GM12872 (cell line): ENCODE data around the gene PDE5A.

ENCODE experiments used
- TF ChIP-seq, protein P1 (sequence below): IDR thresholded peaks from 3 replicates; pipeline ENCODE4 v1.5.1; 2011; ENCODE audit warnings: low read depth, mild to moderate bottlenecking, low read length, moderate library complexity; ENCODE audit not compliant: insufficient read depth

PDE5A gene

DNA sequence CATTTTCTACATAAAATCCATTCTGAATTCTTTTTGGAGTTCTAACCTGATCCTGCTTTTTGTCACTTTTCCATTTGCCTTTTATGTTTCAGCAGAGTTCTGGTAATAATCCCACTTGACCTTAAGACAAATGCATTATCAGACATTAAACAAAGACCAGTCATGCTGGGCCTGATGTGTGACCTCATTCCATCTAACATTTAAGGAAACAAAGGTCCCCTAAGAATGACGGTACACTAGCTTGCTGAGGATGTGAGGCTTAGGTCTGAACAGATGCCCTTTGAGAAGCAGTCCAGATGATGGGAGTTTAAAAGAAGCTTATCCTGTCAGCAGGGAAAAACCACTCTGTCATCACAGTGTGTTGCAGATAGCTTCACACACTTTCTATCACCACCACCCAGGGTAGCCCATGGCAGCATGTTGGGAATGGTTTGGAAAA lies 38.1 kb upstream of the PDE5A start:
- TF ChIP-seq, protein P1, sequence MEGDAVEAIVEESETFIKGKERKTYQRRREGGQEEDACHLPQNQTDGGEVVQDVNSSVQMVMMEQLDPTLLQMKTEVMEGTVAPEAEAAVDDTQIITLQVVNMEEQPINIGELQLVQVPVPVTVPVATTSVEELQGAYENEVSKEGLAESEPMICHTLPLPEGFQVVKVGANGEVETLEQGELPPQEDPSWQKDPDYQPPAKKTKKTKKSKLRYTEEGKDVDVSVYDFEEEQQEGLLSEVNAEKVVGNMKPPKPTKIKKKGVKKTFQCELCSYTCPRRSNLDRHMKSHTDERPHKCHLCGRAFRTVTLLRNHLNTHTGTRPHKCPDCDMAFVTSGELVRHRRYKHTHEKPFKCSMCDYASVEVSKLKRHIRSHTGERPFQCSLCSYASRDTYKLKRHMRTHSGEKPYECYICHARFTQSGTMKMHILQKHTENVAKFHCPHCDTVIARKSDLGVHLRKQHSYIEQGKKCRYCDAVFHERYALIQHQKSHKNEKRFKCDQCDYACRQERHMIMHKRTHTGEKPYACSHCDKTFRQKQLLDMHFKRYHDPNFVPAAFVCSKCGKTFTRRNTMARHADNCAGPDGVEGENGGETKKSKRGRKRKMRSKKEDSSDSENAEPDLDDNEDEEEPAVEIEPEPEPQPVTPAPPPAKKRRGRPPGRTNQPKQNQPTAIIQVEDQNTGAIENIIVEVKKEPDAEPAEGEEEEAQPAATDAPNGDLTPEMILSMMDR = no peak

GRCh38 chr4:119665752-119666151 lies 37.1 kb upstream of the PDE5A start:
- TF ChIP-seq, protein P1 = no peak

- TF ChIP-seq, protein P1 = no peak
Observed at GRCh38 chr4:119664168-119664907, 35.7 kb upstream of the PDE5A start.

- TF ChIP-seq, protein P1 = no peak
Observed at GRCh38 chr4:119663160-119663788, 34.7 kb upstream of the PDE5A start.

- TF ChIP-seq, protein P1 = no peak
Observed at GRCh38 chr4:119661231-119661630, 32.6 kb upstream of the PDE5A start.

GRCh38 chr4:119659576-119659975 lies 31.0 kb upstream of the PDE5A start:
- TF ChIP-seq, protein P1 = no peak

DNA sequence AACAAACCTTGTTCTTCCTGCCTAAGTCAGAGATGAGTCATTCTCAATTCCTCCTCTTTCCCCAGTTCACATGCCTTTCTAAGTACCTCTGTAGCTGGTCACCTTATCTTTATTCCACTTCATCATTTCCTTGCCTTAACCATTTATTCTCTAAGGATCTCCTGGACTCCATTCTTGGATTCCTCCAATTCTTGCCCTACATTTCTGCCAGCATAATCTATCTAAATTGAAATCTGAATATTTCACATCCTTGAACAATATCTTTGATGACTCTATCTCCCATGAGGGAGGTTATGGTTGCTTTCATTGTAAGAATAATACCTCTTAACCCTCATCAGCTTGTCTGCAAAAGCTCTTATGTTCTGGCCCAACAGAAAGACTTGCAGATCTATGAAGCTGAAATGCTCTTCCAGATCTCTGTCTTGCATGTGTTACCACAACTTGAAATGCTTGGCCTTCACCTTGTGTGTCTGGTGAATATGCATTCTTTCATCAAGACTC lies 28.6 kb upstream of the PDE5A start:
- TF ChIP-seq, protein P1 = no peak
